ENCODE data around the gene UBE3C. TPM values are rescaled to one million over a fixed set of nuclear protein-coding genes. Genes with fewer than 3 reads are reported as not detected.

The UBE3C gene
- total and polyA plus RNA-seq, 2 donors: 41.2 to 119 TPM

Small RNAs within 50 kb of the gene (small RNA-seq; reads per million reads assigned to genes)
- gene AC004975.1: not detected

Other genes with a start within 250 kb of the UBE3C start
- 120 TPM for gene LMBR1, start 245.7 kb upstream of the UBE3C start, total RNA-seq
- 25.8 TPM for gene LMBR1, start 245.7 kb upstream of the UBE3C start, polyA plus RNA-seq
- gene NOM1, start 189.2 kb upstream of the UBE3C start, total RNA-seq: 24.7 TPM
- gene NOM1, start 189.2 kb upstream of the UBE3C start, polyA plus RNA-seq: 9.2 TPM
- gene MNX1, start 128.3 kb upstream of the UBE3C start, total RNA-seq: not detected
- gene MNX1, start 128.3 kb upstream of the UBE3C start, polyA plus RNA-seq: not detected
- 90.4 TPM for gene DNAJB6, start 198.1 kb downstream of the UBE3C start, total RNA-seq
- gene DNAJB6, start 198.1 kb downstream of the UBE3C start, polyA plus RNA-seq: 137 TPM

Measured in urinary bladder (tissue), 2 donors.